Iris pigment epithelial cell (primary cell): ENCODE results near the gene SOX10.
A peak's percentile ranks its signal among the peaks of the same experiment; 100 is the strongest.
"Not testable (repeated sequence)": the region's sequence is repeated elsewhere in the genome, so short reads cannot be mapped to it uniquely, and the experiment has no call there.

Experiments used
- DNase-seq: peaks from one replicate; pipeline ENCODE4 v3.0.0-alpha.2; 2011; ENCODE audit warnings: low read depth

The SOX10 gene

GRCh38 chr22:37959231-37959825, 25.0 kb downstream of the SOX10 start:
- no peak for DNase-seq

- no peak for DNase-seq
These were observed 27.1 kb downstream of the SOX10 start for GRCh38 chr22:37957232-37957631.

DNA sequence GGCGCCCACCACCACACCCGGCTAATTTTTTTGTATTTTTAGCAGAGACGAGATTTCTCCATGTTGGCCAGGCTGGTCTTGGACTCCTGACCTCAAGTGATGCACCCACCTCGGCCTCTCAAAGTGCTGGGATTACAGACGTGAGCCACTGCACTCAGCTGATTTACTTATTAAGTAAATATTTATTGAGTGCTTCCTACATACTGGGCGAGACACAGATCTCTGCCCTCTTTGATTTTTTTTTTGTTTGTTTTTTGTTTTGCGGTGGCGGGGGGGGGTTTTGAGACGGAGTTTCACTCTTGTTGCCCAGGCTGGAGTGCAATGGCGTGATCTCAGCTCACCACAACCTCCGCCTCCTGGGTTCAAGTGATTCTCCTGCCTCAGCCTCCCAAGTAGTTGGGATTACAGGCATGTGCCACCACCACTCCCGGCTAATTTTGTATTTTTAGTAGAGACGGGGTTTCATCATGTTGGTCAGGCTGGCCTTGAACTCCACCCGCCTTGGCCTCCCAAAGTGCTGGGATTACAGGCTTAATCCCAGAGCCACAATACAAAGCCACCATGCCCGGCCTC, 28.4 kb downstream of the SOX10 start:
- not testable (repeated sequence) for DNase-seq

DNA sequence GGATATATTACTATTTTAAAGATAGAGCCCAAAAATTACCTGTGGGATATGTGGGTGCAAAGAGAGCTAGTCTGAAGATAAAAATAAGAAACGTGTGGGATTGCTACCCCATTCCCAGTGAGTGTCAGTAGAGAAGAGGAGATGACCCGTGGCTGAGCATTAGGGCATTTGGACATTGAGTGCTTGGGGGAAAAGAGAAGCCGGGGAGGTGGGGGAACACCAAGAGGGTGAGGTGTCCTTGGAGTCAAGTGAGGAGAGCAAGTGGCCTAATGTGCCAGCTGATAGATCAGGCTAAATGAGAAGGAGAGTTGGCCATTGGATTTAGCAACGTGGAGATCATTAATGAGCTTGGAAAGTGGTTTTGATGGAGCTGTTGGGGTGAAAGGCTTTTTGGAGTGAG, 29.7 kb downstream of the SOX10 start:
- no peak for DNase-seq

- DNase-seq, result peak; percentile 91
These were observed 30.7 kb downstream of the SOX10 start, which contains the start of the genes C22orf23 and POLR2F for GRCh38 chr22:37953437-37954179. Gene C22orf23, minus strand, starts transcription at chr22:37953601. Its CDS starts 452 bp downstream, at chr22:37953149. Gene POLR2F, plus strand, starts transcription at chr22:37953699. Its CDS starts 89 bp downstream, at chr22:37953788.

- DNase-seq, result no peak
These were observed 31.3 kb downstream of the SOX10 start for GRCh38 chr22:37953062-37953436.

DNA sequence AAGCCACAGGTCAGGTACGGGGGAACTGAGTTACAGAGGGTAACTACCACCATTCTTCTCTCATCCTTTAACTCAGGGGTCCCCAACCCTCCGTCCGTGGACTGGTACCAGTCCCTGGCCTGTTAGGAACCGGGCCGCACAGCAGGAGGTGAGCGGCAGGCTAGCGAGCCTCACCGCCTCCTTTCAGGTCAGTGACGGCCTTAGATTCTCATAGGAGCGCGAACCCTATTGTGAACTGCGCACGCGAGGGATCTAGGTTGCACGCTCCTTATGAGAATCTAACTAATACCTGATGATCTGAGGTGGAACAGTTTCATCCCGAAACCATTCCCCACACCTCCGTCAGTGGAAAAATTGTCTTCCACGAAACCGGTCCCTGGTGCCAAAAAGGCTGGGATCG, 31.7 kb downstream of the SOX10 start:
- not testable (repeated sequence) for DNase-seq

GRCh38 chr22:37951305-37951704, 33.0 kb downstream of the SOX10 start:
- no peak for DNase-seq

DNA sequence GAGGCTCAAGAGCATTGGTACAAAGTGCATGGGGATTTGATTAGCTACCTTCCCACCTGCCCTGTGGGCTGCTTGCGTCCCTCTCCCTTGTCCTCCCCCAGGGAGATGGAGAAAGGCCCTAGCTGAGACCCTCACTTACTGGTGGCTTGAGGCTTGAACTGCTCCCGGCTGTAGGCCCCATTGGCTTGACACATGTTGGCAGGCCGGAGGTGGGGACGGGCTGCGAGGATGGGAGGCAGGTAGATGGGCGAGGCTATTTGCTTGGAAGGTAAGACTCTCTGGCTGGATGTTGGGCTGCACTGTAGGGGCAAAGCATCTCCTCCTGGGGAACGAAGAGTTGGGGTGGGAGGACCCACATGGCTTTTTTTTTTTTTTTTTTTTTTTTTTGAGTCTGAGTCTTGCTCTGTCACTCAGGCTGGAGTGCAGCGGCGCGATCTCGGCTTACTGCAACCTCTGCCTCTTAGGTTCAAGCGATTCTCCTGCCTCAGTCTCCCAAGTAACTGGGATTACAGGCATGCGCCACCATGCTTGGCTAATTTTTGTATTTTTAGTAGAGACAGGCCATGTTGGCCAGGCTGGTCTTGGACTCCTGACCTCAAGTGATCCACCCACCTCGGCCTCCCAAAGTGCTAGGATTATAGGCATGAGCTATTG, 37.1 kb downstream of the SOX10 start:
- DNase-seq, result not testable (repeated sequence)

DNA sequence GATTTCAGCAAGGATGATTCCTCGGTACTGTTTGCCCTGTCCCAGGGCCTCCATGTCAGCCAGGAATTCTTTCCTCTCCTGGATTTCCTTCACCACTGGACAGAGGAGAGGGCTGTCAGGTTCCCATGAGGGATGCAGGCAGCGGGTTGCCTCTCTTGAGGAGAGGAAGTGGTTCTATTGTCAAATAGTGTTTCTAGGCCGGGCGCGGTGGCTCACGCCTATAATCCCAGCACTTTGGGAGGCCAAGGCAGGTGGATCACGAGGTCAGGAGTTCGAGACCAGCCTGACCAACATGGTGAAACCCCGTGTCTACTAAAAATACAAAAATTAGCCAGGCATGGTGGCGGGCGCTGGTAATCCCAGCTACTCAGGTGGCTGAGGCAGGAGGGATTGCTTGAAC, 39.9 kb downstream of the SOX10 start:
- not testable (repeated sequence) for DNase-seq

- no peak for DNase-seq
These were observed 40.5 kb downstream of the SOX10 start for GRCh38 chr22:37943825-37944198.

- DNase-seq, result no peak
These were observed 41.1 kb downstream of the SOX10 start for GRCh38 chr22:37943136-37943824.

- DNase-seq, result no peak
These were observed 42.2 kb downstream of the SOX10 start for GRCh38 chr22:37942133-37942532.

- no peak for DNase-seq
These were observed 43.5 kb downstream of the SOX10 start for GRCh38 chr22:37940698-37941376.

DNA sequence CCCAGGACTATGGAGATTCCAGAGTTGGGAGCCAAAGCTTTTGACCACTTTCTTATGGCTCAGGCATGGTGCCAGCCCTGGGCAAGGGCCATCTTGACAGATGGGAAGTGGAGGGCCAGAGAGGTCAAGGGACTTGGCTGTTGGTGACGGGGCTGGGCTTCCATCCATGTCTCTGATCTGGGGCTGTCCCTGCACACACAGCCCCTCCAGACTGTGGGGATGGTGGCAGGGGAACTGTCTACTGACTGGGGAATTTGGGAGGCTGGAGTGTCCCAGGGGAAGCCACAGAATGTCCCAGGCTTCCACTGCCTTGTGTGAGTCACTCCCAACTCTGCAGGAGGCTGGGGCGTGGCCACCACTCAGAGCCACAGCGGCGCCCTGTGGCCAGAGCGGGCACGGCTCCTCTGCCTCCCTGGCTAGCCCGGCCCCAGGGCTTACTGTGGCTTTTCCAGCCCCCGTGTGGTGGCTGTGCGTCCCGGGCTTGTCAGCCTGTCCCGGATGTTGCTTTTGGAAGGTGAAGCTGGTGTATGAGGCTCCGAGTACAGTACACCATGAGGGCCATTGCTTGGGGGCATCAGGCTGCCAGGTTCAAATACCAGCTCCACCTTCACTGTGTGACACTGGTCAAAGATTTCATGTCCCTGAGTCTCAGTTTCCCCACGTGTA, 50.5 kb downstream of the SOX10 start:
- DNase-seq, result peak; percentile 88

DNA sequence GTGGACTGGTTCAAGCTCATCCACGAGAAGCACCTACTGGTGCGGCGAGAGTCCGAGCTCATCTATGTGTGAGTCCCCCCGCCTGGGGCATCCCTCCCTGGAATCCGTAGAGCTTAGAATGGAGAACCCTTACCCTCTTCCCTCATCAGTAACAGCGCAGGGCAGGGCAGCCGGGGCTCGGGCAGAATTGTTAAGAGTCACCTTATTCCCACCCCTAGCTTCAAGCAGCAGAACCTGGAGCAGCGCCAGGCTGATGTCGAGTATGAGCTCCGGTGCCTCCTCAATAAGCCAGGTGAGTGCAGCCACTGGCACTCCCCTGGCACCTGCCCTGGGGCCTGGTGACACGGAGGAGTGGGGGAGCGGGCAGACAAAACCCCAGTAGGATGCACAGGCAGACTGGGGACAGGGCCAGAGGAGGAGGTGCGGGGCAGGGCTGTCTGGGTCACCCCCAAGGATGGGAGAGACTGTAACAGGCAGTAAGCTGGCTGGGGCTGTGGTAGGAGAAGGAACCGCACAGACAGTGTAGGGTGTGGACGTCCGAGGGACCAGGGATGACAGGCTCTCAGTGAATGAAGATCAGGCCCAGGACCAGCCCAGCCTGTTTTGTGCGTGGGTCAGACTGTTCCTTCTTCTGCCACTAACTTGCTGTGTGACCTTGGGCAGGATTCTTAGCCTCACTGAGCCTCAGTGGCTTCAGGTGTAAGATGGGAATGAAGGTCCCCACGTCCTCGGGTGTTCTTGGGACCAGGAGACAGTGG, 51.4 kb downstream of the SOX10 start:
- DNase-seq, result no peak

DNA sequence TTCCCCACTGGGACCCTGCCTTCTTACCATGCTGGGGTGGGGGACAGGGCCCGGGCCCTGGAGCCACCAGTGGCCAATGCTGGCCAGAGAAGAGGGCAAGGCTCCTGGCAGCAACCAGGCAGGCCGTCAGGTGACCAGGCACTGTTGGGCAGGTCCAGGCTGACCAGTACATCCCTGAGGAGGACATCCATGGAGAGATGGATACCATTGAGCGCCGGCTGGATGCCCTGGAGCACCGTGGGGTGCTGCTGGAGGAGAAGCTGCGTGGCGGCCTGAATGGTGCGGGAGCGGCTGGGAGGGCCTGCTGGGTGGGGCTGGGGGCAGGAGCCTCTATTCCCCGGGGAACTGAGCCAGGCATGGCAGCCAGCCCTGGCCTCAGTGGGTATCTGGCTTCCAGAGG, 52.0 kb downstream of the SOX10 start:
- no peak for DNase-seq

GRCh38 chr22:37931893-37932389, 52.4 kb downstream of the SOX10 start:
- DNase-seq, result no peak

- DNase-seq, result no peak
These were observed 53.4 kb downstream of the SOX10 start for GRCh38 chr22:37930952-37931440.
